ENCODE measurements around the gene LINGO3. TPM values are rescaled to one million over a fixed set of nuclear protein-coding genes. Genes with fewer than 3 reads are reported as not detected.
"Not testable (repeated sequence)": the region's sequence is repeated elsewhere in the genome, so short reads cannot be mapped to it uniquely, and the experiment has no call there.

LINGO3 gene
- polyA plus RNA-seq, 1 donor (not counting 4 experiments of a cell fraction or from before 2014, with no cell fraction given): not detected

DNA sequence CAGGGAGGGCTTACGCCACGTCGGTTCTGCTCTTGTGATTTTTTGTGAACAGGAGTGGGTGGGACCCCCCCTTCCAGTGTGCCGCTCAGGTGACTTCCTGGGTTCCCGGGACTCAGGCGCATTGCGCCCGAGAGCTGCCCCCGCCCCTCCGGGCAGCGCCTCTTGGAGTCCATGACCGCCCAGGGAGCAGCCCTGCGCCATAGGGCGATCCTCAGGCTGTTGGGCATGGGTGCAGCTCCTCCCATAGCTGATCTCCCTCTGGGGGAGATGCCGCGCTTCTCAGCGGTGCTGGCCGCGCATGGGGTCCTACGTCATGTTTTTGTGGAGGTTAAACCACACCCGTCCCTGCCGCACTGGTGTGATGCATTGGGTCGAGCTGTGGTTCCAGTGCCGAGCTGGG is 44.2 kb upstream of the LINGO3 start:
- no peak for TF ChIP-seq EZH2 (IDR thresholded peaks at IDR 0.05; ENCODE audit: low read length)
- Histone ChIP-seq H3K27ac (ENCODE audit: control insufficient read depth, insufficient read depth, low read length) (no peak overlapping the region), H3K4me1 (ENCODE audit: control insufficient read depth, extremely low read depth, insufficient read depth, low read length) (no peaks in the 10 kb centered on the region), H3K4me3 (ENCODE audit: control insufficient read depth in 2 of 3, extremely low read depth in 1 of 3, insufficient read depth in 2 of 3, low read depth in 1 of 3, low read length in 3 of 3) (no peak overlapping the region), H3K27me3 (ENCODE audit: control insufficient read depth, extremely low read depth, insufficient read depth, low read length) (no peaks in the 10 kb centered on the region), H3K79me2 (ENCODE audit: control insufficient read depth, insufficient read depth, low read length) (no peaks in the 10 kb centered on the region), H3K36me3 (ENCODE audit: control insufficient read depth in 2 of 2, extremely low read depth in 1 of 2, insufficient read depth in 2 of 2, low read length in 2 of 2) (peaks cover 0 to 14% of the 10 kb centered on the region in 2 experiments), H3K9me3 (ENCODE audit: control insufficient read depth, low read depth, low read length) (no peaks in the 10 kb centered on the region), H3K4me2 (ENCODE audit: control insufficient read depth, extremely low read depth, insufficient read depth, low read depth, low read length) (no peak overlapping the region), H3K9ac (ENCODE audit: control insufficient read depth, extremely low read depth, insufficient read depth, low read length) (no peak overlapping the region), H3K9me1 (ENCODE audit: control insufficient read depth, extremely low read depth, insufficient read depth, low read length) (no peaks in the 10 kb centered on the region), H2AFZ (ENCODE audit: control insufficient read depth, low read length) (no peak overlapping the region), H4K20me1 (ENCODE audit: control insufficient read depth, extremely low read depth, insufficient read depth, low read length) (no peaks in the 10 kb centered on the region)
- FAIRE-seq: no peak
- dilution Hi-C loops (cut with MboI; ENCODE audit: extremely low pct_ligation_motif_present, low sequenced_read_pairs): no loop called here
- no peak for DNase-seq (ENCODE audit: low read depth, low spot score)

- Histone ChIP-seq H3K4me1 (ENCODE audit: control insufficient read depth, extremely low read depth, insufficient read depth, low read length) (no peaks in the 10 kb centered on the region), H3K27me3 (ENCODE audit: control insufficient read depth, extremely low read depth, insufficient read depth, low read length) (no peaks in the 10 kb centered on the region), H2AFZ (ENCODE audit: control insufficient read depth, low read length) (no peak overlapping the region), H3K9me3 (ENCODE audit: control insufficient read depth, low read depth, low read length) (no peaks in the 10 kb centered on the region), H3K9ac (ENCODE audit: control insufficient read depth, extremely low read depth, insufficient read depth, low read length) (no peak overlapping the region), H3K4me2 (ENCODE audit: control insufficient read depth, extremely low read depth, insufficient read depth, low read depth, low read length) (no peak overlapping the region), H3K4me3 (ENCODE audit: control insufficient read depth in 2 of 3, extremely low read depth in 1 of 3, insufficient read depth in 2 of 3, low read depth in 1 of 3, low read length in 3 of 3) (no peak overlapping the region), H3K9me1 (ENCODE audit: control insufficient read depth, extremely low read depth, insufficient read depth, low read length) (no peaks in the 10 kb centered on the region), H3K79me2 (ENCODE audit: control insufficient read depth, insufficient read depth, low read length) (no peaks in the 10 kb centered on the region), H3K36me3 (ENCODE audit: control insufficient read depth in 2 of 2, extremely low read depth in 1 of 2, insufficient read depth in 2 of 2, low read length in 2 of 2) (peaks cover 0 to 16% of the 10 kb centered on the region in 2 experiments), H4K20me1 (ENCODE audit: control insufficient read depth, extremely low read depth, insufficient read depth, low read length) (no peaks in the 10 kb centered on the region), H3K27ac (ENCODE audit: control insufficient read depth, insufficient read depth, low read length) (no peak overlapping the region)
- FAIRE-seq (no peak), DNase-seq (ENCODE audit: low read depth, low spot score) (no peak)
- TF ChIP-seq, protein P1, sequence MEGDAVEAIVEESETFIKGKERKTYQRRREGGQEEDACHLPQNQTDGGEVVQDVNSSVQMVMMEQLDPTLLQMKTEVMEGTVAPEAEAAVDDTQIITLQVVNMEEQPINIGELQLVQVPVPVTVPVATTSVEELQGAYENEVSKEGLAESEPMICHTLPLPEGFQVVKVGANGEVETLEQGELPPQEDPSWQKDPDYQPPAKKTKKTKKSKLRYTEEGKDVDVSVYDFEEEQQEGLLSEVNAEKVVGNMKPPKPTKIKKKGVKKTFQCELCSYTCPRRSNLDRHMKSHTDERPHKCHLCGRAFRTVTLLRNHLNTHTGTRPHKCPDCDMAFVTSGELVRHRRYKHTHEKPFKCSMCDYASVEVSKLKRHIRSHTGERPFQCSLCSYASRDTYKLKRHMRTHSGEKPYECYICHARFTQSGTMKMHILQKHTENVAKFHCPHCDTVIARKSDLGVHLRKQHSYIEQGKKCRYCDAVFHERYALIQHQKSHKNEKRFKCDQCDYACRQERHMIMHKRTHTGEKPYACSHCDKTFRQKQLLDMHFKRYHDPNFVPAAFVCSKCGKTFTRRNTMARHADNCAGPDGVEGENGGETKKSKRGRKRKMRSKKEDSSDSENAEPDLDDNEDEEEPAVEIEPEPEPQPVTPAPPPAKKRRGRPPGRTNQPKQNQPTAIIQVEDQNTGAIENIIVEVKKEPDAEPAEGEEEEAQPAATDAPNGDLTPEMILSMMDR (optimal IDR thresholded peaks at IDR 0.05 in 1 of 3, IDR thresholded peaks at IDR 0.05 in 1 of 3, conservative IDR thresholded peaks at IDR 0.05 in 1 of 3; ENCODE audit: extremely low read depth in 1 of 3, insufficient read depth in 2 of 3, low read length in 3 of 3): no peak
- TF ChIP-seq EZH2 (IDR thresholded peaks at IDR 0.05; ENCODE audit: low read length): no peak
- dilution Hi-C loops (cut with MboI; ENCODE audit: extremely low pct_ligation_motif_present, low sequenced_read_pairs): no loop called here
Observed at GRCh38 chr19:2351591-2351990, 43.6 kb upstream of the LINGO3 start.

- H3K27ac ChIP-seq (ENCODE audit: control insufficient read depth, insufficient read depth, low read length): no peak overlapping the region
- H3K27me3 ChIP-seq (ENCODE audit: control insufficient read depth, extremely low read depth, insufficient read depth, low read length): no peaks in the 10 kb centered on the region
- no peak overlapping the region for H2AFZ ChIP-seq (ENCODE audit: control insufficient read depth, low read length)
- H3K4me1 ChIP-seq (ENCODE audit: control insufficient read depth, extremely low read depth, insufficient read depth, low read length): no peaks in the 10 kb centered on the region
- no peaks in the 10 kb centered on the region for H3K79me2 ChIP-seq (ENCODE audit: control insufficient read depth, insufficient read depth, low read length)
- H3K4me2 ChIP-seq (ENCODE audit: control insufficient read depth, extremely low read depth, insufficient read depth, low read depth, low read length): no peak overlapping the region
- dilution Hi-C loops (cut with MboI; ENCODE audit: extremely low pct_ligation_motif_present, low sequenced_read_pairs): no loop called here
- H3K36me3 ChIP-seq (ENCODE audit: control insufficient read depth in 2 of 2, extremely low read depth in 1 of 2, insufficient read depth in 2 of 2, low read length in 2 of 2): peaks cover 0 to 16% of the 10 kb centered on the region in 2 experiments
- DNase-seq (ENCODE audit: low read depth, low spot score): no peak
- no peaks in the 10 kb centered on the region for H3K9me1 ChIP-seq (ENCODE audit: control insufficient read depth, extremely low read depth, insufficient read depth, low read length)
- H3K9me3 ChIP-seq (ENCODE audit: control insufficient read depth, low read depth, low read length): no peaks in the 10 kb centered on the region
- TF ChIP-seq EZH2 (IDR thresholded peaks at IDR 0.05; ENCODE audit: low read length): no peak
- TF ChIP-seq, protein P1 (optimal IDR thresholded peaks at IDR 0.05 in 1 of 3, IDR thresholded peaks at IDR 0.05 in 1 of 3, conservative IDR thresholded peaks at IDR 0.05 in 1 of 3; ENCODE audit: extremely low read depth in 1 of 3, insufficient read depth in 2 of 3, low read length in 3 of 3): no peak
- no peak for FAIRE-seq
- H4K20me1 ChIP-seq (ENCODE audit: control insufficient read depth, extremely low read depth, insufficient read depth, low read length): no peaks in the 10 kb centered on the region
- no peak overlapping the region for H3K9ac ChIP-seq (ENCODE audit: control insufficient read depth, extremely low read depth, insufficient read depth, low read length)
- no peak overlapping the region for H3K4me3 ChIP-seq (ENCODE audit: control insufficient read depth in 2 of 3, extremely low read depth in 1 of 3, insufficient read depth in 2 of 3, low read depth in 1 of 3, low read length in 3 of 3)
Observed at GRCh38 chr19:2350656-2351055, 42.7 kb upstream of the LINGO3 start.

DNA sequence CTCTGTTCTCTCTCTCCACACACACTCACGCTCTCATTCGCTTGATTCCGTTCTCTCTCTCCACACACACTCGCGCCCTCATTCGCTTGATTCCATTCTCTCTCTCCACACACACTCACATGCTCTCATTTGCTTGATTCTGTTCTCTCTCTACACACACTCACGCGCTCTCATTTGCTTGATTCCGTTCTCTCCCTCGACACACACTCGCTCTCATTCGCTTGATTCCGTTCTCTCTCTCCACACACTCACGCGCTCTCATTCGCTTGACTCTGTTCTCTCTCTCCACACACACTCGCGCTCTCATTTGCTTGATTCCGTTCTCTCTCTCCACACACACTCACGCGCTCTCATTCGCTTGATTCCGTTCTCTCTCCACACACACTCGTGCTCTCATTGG is 41.9 kb upstream of the LINGO3 start:
- H3K4me1 ChIP-seq (ENCODE audit: control insufficient read depth, extremely low read depth, insufficient read depth, low read length); H3K27me3 ChIP-seq (ENCODE audit: control insufficient read depth, extremely low read depth, insufficient read depth, low read length); H3K9me1 ChIP-seq (ENCODE audit: control insufficient read depth, extremely low read depth, insufficient read depth, low read length); DNase-seq (ENCODE audit: low read depth, low spot score); FAIRE-seq; H3K27ac ChIP-seq (ENCODE audit: control insufficient read depth, insufficient read depth, low read length); H3K9me3 ChIP-seq (ENCODE audit: control insufficient read depth, low read depth, low read length); H2AFZ ChIP-seq (ENCODE audit: control insufficient read depth, low read length); H3K4me2 ChIP-seq (ENCODE audit: control insufficient read depth, extremely low read depth, insufficient read depth, low read depth, low read length); H3K79me2 ChIP-seq (ENCODE audit: control insufficient read depth, insufficient read depth, low read length); H3K9ac ChIP-seq (ENCODE audit: control insufficient read depth, extremely low read depth, insufficient read depth, low read length); dilution Hi-C loops (cut with MboI; ENCODE audit: extremely low pct_ligation_motif_present, low sequenced_read_pairs); H3K4me3 ChIP-seq (ENCODE audit: control insufficient read depth in 2 of 3, extremely low read depth in 1 of 3, insufficient read depth in 2 of 3, low read depth in 1 of 3, low read length in 3 of 3); H4K20me1 ChIP-seq (ENCODE audit: control insufficient read depth, extremely low read depth, insufficient read depth, low read length): not testable (repeated sequence)
- peaks cover 0 to 16% of the 10 kb centered on the region in 2 experiments for H3K36me3 ChIP-seq (ENCODE audit: control insufficient read depth in 2 of 2, extremely low read depth in 1 of 2, insufficient read depth in 2 of 2, low read length in 2 of 2)

Data from keratinocyte (primary cell).